Karpas-422 (cell line): Measurements from ENCODE around the gene NOL4L. TPM values are rescaled to one million over a fixed set of nuclear protein-coding genes. Genes with fewer than 3 reads are reported as not detected.
"Not testable (repeated sequence)": the region's sequence is repeated elsewhere in the genome, so short reads cannot be mapped to it uniquely, and the experiment has no call there.

Experiments
- DNase-seq: peaks from one replicate; pipeline ENCODE4 v3.0.0-alpha.2; 2015
- H2AFZ ChIP-seq: fragments of 200-600 bp; sonication (generic); 2 replicates; pipeline ENCODE4 v1.6.1; 2014; ENCODE audit warnings: antibody characterized with exemption, low read length, mixed read lengths
- H3K27ac ChIP-seq: fragments of 200-600 bp; sonication (generic); 2 replicates; pipeline ENCODE4 v1.5.1; 2014; ENCODE audit warnings: mild to moderate bottlenecking, low read length, moderate library complexity
- H3K27me3 ChIP-seq: fragments of 200-600 bp; sonication (generic); 2 replicates; pipeline ENCODE4 v1.6.1; 2014; ENCODE audit warnings: low read length, mixed read lengths
- H3K36me3 ChIP-seq: fragments of 200-600 bp; sonication (generic); 2 replicates; pipeline ENCODE4 v1.6.1; 2014; ENCODE audit warnings: low read length, mixed read lengths; ENCODE audit not compliant: insufficient read depth
- H3K4me1 ChIP-seq: fragments of 200-600 bp; sonication (generic); 2 replicates; pipeline ENCODE4 v1.6.1; 2014; ENCODE audit warnings: mild to moderate bottlenecking, low read length, mixed read lengths
- H3K4me2 ChIP-seq: fragments of 200-600 bp; sonication (generic); 2 replicates; pipeline ENCODE4 v1.6.1; 2014; ENCODE audit warnings: low read length, low read depth, mild to moderate bottlenecking; ENCODE audit not compliant: poor library complexity, severe bottlenecking
- H3K4me3 ChIP-seq: fragments of 200-600 bp; sonication (generic); 2 replicates; pipeline ENCODE4 v1.5.1; 2014; ENCODE audit warnings: mild to moderate bottlenecking, antibody characterized with exemption, low read length, mixed read lengths
- H3K79me2 ChIP-seq: fragments of 200-600 bp; sonication (generic); 2 replicates; pipeline ENCODE4 v1.6.1; 2014; ENCODE audit warnings: mild to moderate bottlenecking, low read length, mixed read lengths
- H3K9ac ChIP-seq: fragments of 200-600 bp; sonication (generic); 2 replicates; pipeline ENCODE4 v1.6.0; 2014; ENCODE audit warnings: low read length
- H3K9me2 ChIP-seq: fragments of 200-600 bp; sonication (generic), shearing (Covaris generic); replicated peaks from 2 replicates; pipeline ENCODE4 v1.6.0; 2014; ENCODE audit warnings: mild to moderate bottlenecking, low read length, moderate library complexity; ENCODE audit not compliant: insufficient read depth
- H3K9me3 ChIP-seq: fragments of 300-700, 200-600 bp; sonication (generic); 2 replicates; pipeline ENCODE4 v1.6.1; 2014; ENCODE audit warnings: low read length, mixed read lengths
- H4K20me1 ChIP-seq: fragments of 200-600 bp; sonication (generic); 2 replicates; pipeline ENCODE4 v1.6.1; 2014; ENCODE audit warnings: mild to moderate bottlenecking, antibody characterized with exemption, low read length, low read depth; ENCODE audit not compliant: insufficient read depth
- total RNA-seq: library from RNA; depleted of rRNA; stranded (reverse); fragments of >200 nt; shearing (Covaris generic); gene quantifications from 2 replicates; pipeline ENCODE4 v1.2.3, GENCODE V29; 2014; ENCODE audit warnings: low replicate concordance

The NOL4L gene
- total RNA-seq, 1 experiment from 2014 or later, result 1.5 TPM

DNA sequence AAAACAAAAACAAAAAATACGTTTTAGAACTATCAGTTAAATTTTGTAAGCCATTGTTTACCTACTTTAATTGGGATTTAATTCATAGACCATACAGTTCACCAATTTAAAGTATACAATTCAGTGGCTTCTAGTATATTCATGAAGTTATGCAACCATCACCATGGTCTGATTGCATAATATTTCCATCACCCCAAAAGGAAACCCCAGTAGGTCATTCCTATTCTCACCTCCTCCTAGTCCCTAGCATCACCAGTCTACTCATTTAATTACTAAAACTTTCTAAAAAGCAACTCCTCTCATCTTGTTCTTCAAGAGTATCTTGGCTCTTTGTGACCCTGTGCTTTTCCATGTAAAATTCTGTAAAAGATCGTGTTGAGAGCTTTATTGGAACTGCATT lies 166.8 kb downstream of the NOL4L start:
- no peak for DNase-seq
- H3K27me3 ChIP-seq, result no peaks in the 10 kb centered on the region
- H3K4me1 ChIP-seq, result peaks cover 19% of the 10 kb centered on the region
- no peaks in the 10 kb centered on the region for H3K9me3 ChIP-seq
- no peak overlapping the region for H2AFZ ChIP-seq
- peaks cover 85% of the 10 kb centered on the region for H3K79me2 ChIP-seq
- H3K4me2 ChIP-seq, result no peak overlapping the region
- no peak overlapping the region for H3K4me3 ChIP-seq
- no peak overlapping the region for H3K27ac ChIP-seq
- no peaks in the 10 kb centered on the region for H3K9me2 ChIP-seq
- H4K20me1 ChIP-seq, result no peaks in the 10 kb centered on the region
- no peak overlapping the region for H3K9ac ChIP-seq
- no peaks in the 10 kb centered on the region; the same call in 1 of the 2 replicates for H3K36me3 ChIP-seq

- H3K79me2 ChIP-seq, result peaks cover 87% of the 10 kb centered on the region
- no peak overlapping the region for H3K9ac ChIP-seq
- peaks cover 18% of the 10 kb centered on the region for H3K4me1 ChIP-seq
Observed at GRCh38 chr20:32416206-32416605, 168.9 kb downstream of the NOL4L start.

GRCh38 chr20:32415494-32415893 lies 169.6 kb downstream of the NOL4L start:
- H3K4me3 ChIP-seq, result no peak overlapping the region
- no peak overlapping the region for H3K27ac ChIP-seq
- no peak overlapping the region for H2AFZ ChIP-seq
- no peaks in the 10 kb centered on the region for H4K20me1 ChIP-seq
- H3K9me3 ChIP-seq, result no peaks in the 10 kb centered on the region
- H3K36me3 ChIP-seq, result no peaks in the 10 kb centered on the region; the same call in 1 of the 2 replicates
- H3K79me2 ChIP-seq, result peaks cover 84% of the 10 kb centered on the region
- H3K4me2 ChIP-seq, result no peak overlapping the region
- no peaks in the 10 kb centered on the region for H3K9me2 ChIP-seq
- H3K9ac ChIP-seq, result no peak overlapping the region
- H3K4me1 ChIP-seq, result peaks cover 11% of the 10 kb centered on the region
- DNase-seq, result no peak
- H3K27me3 ChIP-seq, result no peaks in the 10 kb centered on the region

More at GRCh38 chr20:32416206-32416605, 168.9 kb downstream of the NOL4L start:
- Histone ChIP-seq H3K4me3 (no peak overlapping the region), H3K9me3 (no peaks in the 10 kb centered on the region), H3K4me2 (no peak overlapping the region), H3K27me3 (no peaks in the 10 kb centered on the region), H3K36me3 (no peaks in the 10 kb centered on the region; the same call in 1 of the 2 replicates), H3K27ac (no peak overlapping the region), H4K20me1 (no peaks in the 10 kb centered on the region), H3K9me2 (no peaks in the 10 kb centered on the region), H2AFZ (no peak overlapping the region)
- no peak for DNase-seq

GRCh38 chr20:32411955-32412706 lies 173.0 kb downstream of the NOL4L start:
- no peak overlapping the region for H3K9ac ChIP-seq

DNA sequence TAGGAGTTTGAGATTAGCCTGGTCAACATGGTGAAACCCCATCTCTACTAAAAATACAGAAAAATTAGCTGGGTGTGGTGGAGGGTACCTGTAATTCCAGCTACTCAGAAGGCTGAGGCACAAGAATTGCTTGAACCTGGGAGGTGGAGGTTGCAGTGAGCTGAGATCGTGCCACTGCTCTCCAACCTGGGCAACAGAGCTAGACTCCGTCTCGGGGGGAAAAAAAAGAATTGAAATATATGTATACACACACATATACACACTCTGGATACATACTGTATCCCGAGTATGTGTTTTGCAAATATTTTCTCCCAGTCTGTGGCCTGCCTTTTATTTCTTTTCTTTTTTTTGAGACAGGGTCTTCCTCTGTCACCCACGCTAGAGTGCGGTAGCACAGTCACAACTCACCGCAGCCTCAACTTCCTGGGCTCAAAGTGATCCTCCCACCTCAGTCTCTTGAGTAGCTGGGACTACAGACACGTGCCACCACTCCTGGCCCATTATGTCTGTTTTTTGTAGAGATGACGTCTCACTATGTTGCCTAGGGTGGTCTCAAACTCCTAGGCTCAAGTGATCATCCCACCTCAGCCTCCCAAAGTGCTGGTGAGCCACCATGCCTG lies 177.9 kb downstream of the NOL4L start:
- not testable (repeated sequence) for DNase-seq, H4K20me1 ChIP-seq, H3K4me3 ChIP-seq

More at GRCh38 chr20:32411955-32412706, 173.0 kb downstream of the NOL4L start:
- Histone ChIP-seq H3K9me3 (no peaks in the 10 kb centered on the region), H3K79me2 (peaks cover 86% of the 10 kb centered on the region), H3K27ac (no peak overlapping the region), H2AFZ (no peak overlapping the region), H3K36me3 (peaks cover 3% of the 10 kb centered on the region; the same call in 1 of the 2 replicates), H4K20me1 (no peaks in the 10 kb centered on the region), H3K4me3 (no peak overlapping the region), H3K4me2 (no peak overlapping the region), H3K27me3 (no peaks in the 10 kb centered on the region), H3K9me2 (no peaks in the 10 kb centered on the region), H3K4me1 (0 out of 2 replicates have a peak, but pooled peaks cover 3% of the 10 kb centered on the region)
- DNase-seq, result no peak

DNA sequence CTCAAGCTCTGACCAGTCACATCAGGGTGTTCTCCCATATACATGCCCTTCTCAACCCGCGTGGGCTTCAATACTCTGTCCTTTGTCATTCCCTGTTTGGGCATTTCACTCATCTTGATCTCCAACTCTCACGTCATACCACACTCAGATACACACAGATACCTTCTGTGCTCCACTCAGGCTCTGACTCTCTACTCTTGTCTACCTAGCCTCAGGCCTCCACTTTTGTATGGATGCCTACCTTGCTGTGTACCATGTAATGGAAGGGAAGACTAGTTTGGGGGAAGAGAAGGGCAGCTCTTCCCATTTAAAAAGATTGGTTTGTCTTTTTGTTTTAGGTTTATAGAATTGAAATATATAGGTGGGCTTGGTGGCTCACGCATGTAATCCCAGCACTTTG lies 178.4 kb downstream of the NOL4L start:
- H3K9me2 ChIP-seq, result no peaks in the 10 kb centered on the region
- no peak for DNase-seq
- peaks cover 3% of the 10 kb centered on the region; the same call in 1 of the 2 replicates for H3K36me3 ChIP-seq
- no peak overlapping the region for H3K4me2 ChIP-seq
- H3K79me2 ChIP-seq, result peaks cover 88% of the 10 kb centered on the region
- H2AFZ ChIP-seq, result no peak overlapping the region
- H4K20me1 ChIP-seq, result no peaks in the 10 kb centered on the region
- H3K27me3 ChIP-seq, result no peaks in the 10 kb centered on the region
- no peak overlapping the region for H3K4me3 ChIP-seq
- no peaks in the 10 kb centered on the region for H3K9me3 ChIP-seq
- no peak overlapping the region for H3K9ac ChIP-seq
- no peak overlapping the region for H3K27ac ChIP-seq
- H3K4me1 ChIP-seq, result no peaks in the 10 kb centered on the region; the same call in 1 of the 2 replicates

More for the DNA sequence above, 177.9 kb downstream of the NOL4L start:
- not testable (repeated sequence) for H3K36me3 ChIP-seq, H3K9ac ChIP-seq, H3K4me1 ChIP-seq, H3K9me3 ChIP-seq, H3K4me2 ChIP-seq, H3K27ac ChIP-seq, H3K9me2 ChIP-seq, H3K27me3 ChIP-seq, H2AFZ ChIP-seq
- peaks cover 89% of the 10 kb centered on the region for H3K79me2 ChIP-seq

- no peaks in the 10 kb centered on the region; the same call in 1 of the 2 replicates for H3K4me1 ChIP-seq
- H3K36me3 ChIP-seq, result peaks cover 7% of the 10 kb centered on the region; the same call in 1 of the 2 replicates
- H3K27me3 ChIP-seq, result no peaks in the 10 kb centered on the region
- no peaks in the 10 kb centered on the region for H4K20me1 ChIP-seq
- H3K9ac ChIP-seq, result no peak overlapping the region
- no peak overlapping the region for H3K4me2 ChIP-seq
- H3K9me3 ChIP-seq, result no peaks in the 10 kb centered on the region
- no peak overlapping the region for H3K27ac ChIP-seq
- no peak overlapping the region for H3K4me3 ChIP-seq
- no peak overlapping the region for H2AFZ ChIP-seq
- no peak for DNase-seq
- no peaks in the 10 kb centered on the region for H3K9me2 ChIP-seq
- peaks cover 94% of the 10 kb centered on the region for H3K79me2 ChIP-seq
Observed at GRCh38 chr20:32404017-32404416, 181.1 kb downstream of the NOL4L start.

DNA sequence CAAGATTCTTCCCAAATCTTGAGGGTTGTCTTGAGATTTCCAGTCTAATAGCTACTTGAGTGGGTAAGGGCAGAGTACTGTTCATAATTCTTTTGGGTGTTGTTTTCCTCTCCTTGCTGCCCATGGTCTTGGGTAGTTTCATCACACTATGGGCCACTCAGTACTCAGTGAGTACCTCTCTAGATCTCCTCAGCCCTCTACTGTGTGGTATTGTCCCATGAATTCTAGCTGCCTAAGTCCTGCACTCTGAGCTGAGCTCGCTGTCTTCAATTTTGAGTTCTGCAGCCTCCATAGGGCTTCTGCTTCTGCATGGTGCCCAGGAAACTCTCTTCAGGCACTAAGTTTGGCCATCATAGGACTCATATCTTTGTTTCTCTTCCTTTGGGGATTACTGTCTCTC lies 184.7 kb downstream of the NOL4L start:
- no peak overlapping the region for H3K4me2 ChIP-seq
- no peaks in the 10 kb centered on the region; the same call in 1 of the 2 replicates for H3K4me1 ChIP-seq
- no peak overlapping the region for H3K27ac ChIP-seq
- H3K79me2 ChIP-seq, result peaks cover 90% of the 10 kb centered on the region
- H3K9ac ChIP-seq, result no peak overlapping the region
- no peak overlapping the region for H2AFZ ChIP-seq
- peaks cover 4% of the 10 kb centered on the region; the same call in 1 of the 2 replicates for H3K36me3 ChIP-seq
- no peak for DNase-seq
- no peaks in the 10 kb centered on the region for H3K9me2 ChIP-seq
- no peaks in the 10 kb centered on the region for H3K27me3 ChIP-seq
- no peaks in the 10 kb centered on the region for H3K9me3 ChIP-seq
- H3K4me3 ChIP-seq, result no peak overlapping the region
- H4K20me1 ChIP-seq, result no peaks in the 10 kb centered on the region
